ENCODE measurements around the gene PRRG3. TPM values are rescaled to one million over a fixed set of nuclear protein-coding genes. Genes with fewer than 3 reads are reported as not detected.
A peak's percentile ranks its signal among the peaks of the same experiment; 100 is the strongest.

The PRRG3 gene
- total RNA-seq, 1 donor from 2014 or later, result not detected

- DNase-seq (ENCODE audit: low read depth) (no peak), FAIRE-seq (no peak)
- Histone ChIP-seq H3K27me3 (ENCODE audit: control insufficient read depth, insufficient read depth, low read length) (no peaks in the 10 kb centered on the region), H3K4me3 (ENCODE audit: low read depth, low read length) (no peak overlapping the region), H3K36me3 (ENCODE audit: control insufficient read depth, insufficient read depth, low read length) (no peaks in the 10 kb centered on the region)
- no peak for TF ChIP-seq CTCF (IDR thresholded peaks at IDR 0.05; ENCODE audit: insufficient read depth, low read length, severe bottlenecking)
These were observed 15.2 kb downstream of the PRRG3 start for GRCh38 chrX:151710457-151710856.

- no peak overlapping the region for H3K4me3 ChIP-seq (ENCODE audit: low read depth, low read length)
- FAIRE-seq, result no peak
- H3K27me3 ChIP-seq (ENCODE audit: control insufficient read depth, insufficient read depth, low read length), result no peaks in the 10 kb centered on the region
- no peak for TF ChIP-seq CTCF (IDR thresholded peaks at IDR 0.05; ENCODE audit: insufficient read depth, low read length, severe bottlenecking)
- no peaks in the 10 kb centered on the region for H3K36me3 ChIP-seq (ENCODE audit: control insufficient read depth, insufficient read depth, low read length)
- DNase-seq (ENCODE audit: low read depth), result no peak
These were observed 15.9 kb downstream of the PRRG3 start for GRCh38 chrX:151711154-151711553.

- no peak for DNase-seq (ENCODE audit: low read depth)
- TF ChIP-seq CTCF (IDR thresholded peaks at IDR 0.05; ENCODE audit: insufficient read depth, low read length, severe bottlenecking), result no peak
- FAIRE-seq, result no peak
- Histone ChIP-seq H3K4me3 (ENCODE audit: low read depth, low read length) (no peak overlapping the region), H3K36me3 (ENCODE audit: control insufficient read depth, insufficient read depth, low read length) (no peaks in the 10 kb centered on the region), H3K27me3 (ENCODE audit: control insufficient read depth, insufficient read depth, low read length) (no peaks in the 10 kb centered on the region)
These were observed 16.5 kb downstream of the PRRG3 start for GRCh38 chrX:151711787-151712186.

- no peak for TF ChIP-seq CTCF (IDR thresholded peaks at IDR 0.05; ENCODE audit: insufficient read depth, low read length, severe bottlenecking)
- no peak for DNase-seq (ENCODE audit: low read depth)
- H3K4me3 ChIP-seq (ENCODE audit: low read depth, low read length), result no peak overlapping the region
- no peaks in the 10 kb centered on the region for H3K27me3 ChIP-seq (ENCODE audit: control insufficient read depth, insufficient read depth, low read length)
- no peak for FAIRE-seq
- no peaks in the 10 kb centered on the region for H3K36me3 ChIP-seq (ENCODE audit: control insufficient read depth, insufficient read depth, low read length)
These were observed 17.0 kb downstream of the PRRG3 start for GRCh38 chrX:151712253-151712652.

- FAIRE-seq (no peak), DNase-seq (ENCODE audit: low read depth) (peak; percentile 7)
These were observed 18.6 kb downstream of the PRRG3 start for GRCh38 chrX:151713849-151714248.

More at GRCh38 chrX:151713849-151714248, 18.6 kb downstream of the PRRG3 start:
- TF ChIP-seq CTCF (IDR thresholded peaks at IDR 0.05; ENCODE audit: insufficient read depth, low read length, severe bottlenecking), result peak; percentile 55
- Histone ChIP-seq H3K27me3 (ENCODE audit: control insufficient read depth, insufficient read depth, low read length) (no peaks in the 10 kb centered on the region), H3K36me3 (ENCODE audit: control insufficient read depth, insufficient read depth, low read length) (no peaks in the 10 kb centered on the region), H3K4me3 (ENCODE audit: low read depth, low read length) (no peak overlapping the region)
